Fibroblast of lung (primary cell): Measurements from ENCODE around the gene PDCD2L. TPM values are rescaled to one million over a fixed set of nuclear protein-coding genes. Genes with fewer than 3 reads are reported as not detected.

ENCODE experiments used
- DNase-seq, 2 donors: peaks; one replicate each; pipeline versions ENCODE4 v3.0.0 to v3.0.0-alpha.2; 2010; ENCODE audit warnings: low read depth in 2 of 2
- H2AFZ ChIP-seq: 2 replicates; pipeline ENCODE4 v1.5.1; 2012; ENCODE audit warnings: low read length, control low read depth, inconsistent platforms
- H3K27ac ChIP-seq: 2 replicates; pipeline ENCODE4 v1.5.1; 2011; ENCODE audit warnings: low read length, control low read depth; ENCODE audit not compliant: insufficient read depth
- H3K27me3 ChIP-seq: 2 replicates; pipeline ENCODE4 v1.5.1; 2011; ENCODE audit warnings: mild to moderate bottlenecking, low read length; ENCODE audit not compliant: control insufficient read depth, insufficient read depth
- H3K36me3 ChIP-seq: 2 replicates; pipeline ENCODE4 v1.5.1; 2011; ENCODE audit warnings: low read length; ENCODE audit not compliant: control insufficient read depth, insufficient read depth
- H3K4me1 ChIP-seq: 2 replicates; pipeline ENCODE4 v1.5.1; 2011; ENCODE audit warnings: low read length; ENCODE audit not compliant: control insufficient read depth, insufficient read depth; ENCODE audit errors: extremely low read depth
- H3K4me2 ChIP-seq: 2 replicates; pipeline ENCODE4 v1.5.1; 2011; ENCODE audit warnings: low read length, control low read depth; ENCODE audit not compliant: insufficient read depth; ENCODE audit errors: extremely low read depth
- H3K4me3 ChIP-seq, 4 experiments: fragments of 200-600 bp in 1 of 4; sonication (generic) in 1 of 4; replicated peaks in 1 of 4; 2 replicates each; pipeline ENCODE4 v1.5.1; 2011 to 2016; ENCODE audit warnings: low read length in 4 of 4, low read depth in 3 of 4, mild to moderate bottlenecking in 3 of 4, control low read depth in 2 of 4, inconsistent platforms in 1 of 4, mixed read lengths in 1 of 4; ENCODE audit not compliant: insufficient read depth in 1 of 4; ENCODE audit errors: control extremely low read depth in 1 of 4
- H3K79me2 ChIP-seq: 2 replicates; pipeline ENCODE4 v1.5.1; 2012; ENCODE audit warnings: mild to moderate bottlenecking, low read length, inconsistent platforms; ENCODE audit not compliant: control insufficient read depth, insufficient read depth
- H3K9ac ChIP-seq: 2 replicates; pipeline ENCODE4 v1.5.1; 2011; ENCODE audit warnings: mild to moderate bottlenecking, low read length, control low read depth; ENCODE audit not compliant: insufficient read depth
- H3K9me3 ChIP-seq: 2 replicates; pipeline ENCODE4 v1.5.1; 2012; ENCODE audit warnings: low read depth, low read length; ENCODE audit not compliant: control insufficient read depth, insufficient read depth
- H4K20me1 ChIP-seq: 2 replicates; pipeline ENCODE4 v1.5.1; 2011; ENCODE audit warnings: low read length; ENCODE audit not compliant: control insufficient read depth, insufficient read depth; ENCODE audit errors: extremely low read depth
- CTCF ChIP-seq, 2 donors: IDR thresholded peaks in 1 of 2; conservative IDR thresholded peaks in 1 of 2; 1 replicate in 1 of 2; 2 replicates in 1 of 2; pipeline ENCODE4 v1.5.1; 2011 to 2012; ENCODE audit warnings: low read length in 2 of 2, control low read depth in 1 of 2, inconsistent platforms in 1 of 2, low read depth in 1 of 2, mild to moderate bottlenecking in 1 of 2
- EZH2 ChIP-seq: IDR thresholded peaks from 2 replicates; pipeline ENCODE4 v1.5.1; 2012; ENCODE audit warnings: low read length, control low read depth, mild to moderate bottlenecking; ENCODE audit errors: missing control alignments
- polyA plus RNA-seq, 2 donors: library from polyadenylated mRNA; depleted of rRNA in 1 of 2; stranded (reverse) in 1 of 2; unstranded in 1 of 2; fragments of >200 nt; gene quantifications; 2 replicates each; pipeline ENCODE4 v1.2.1, GENCODE V29; 2011 to 2012; ENCODE audit warnings: missing spikeins in 1 of 2
- total RNA-seq: library from RNA; depleted of rRNA; stranded (reverse); fragments of >200 nt; gene quantifications from 2 replicates; pipeline ENCODE4 v1.2.1, GENCODE V29; 2014

Gene PDCD2L
- total and polyA plus RNA-seq, 2 donors (not counting 1 experiment from before 2014, with no cell fraction given): 8.9 to 12.2 TPM

GRCh38 chr19:34448191-34448590 lies 44.0 kb downstream of the PDCD2L start:
- no peak overlapping the region for H3K4me2 ChIP-seq
- no peaks in the 10 kb centered on the region for H3K4me1 ChIP-seq
- H3K9me3 ChIP-seq: no peaks in the 10 kb centered on the region
- no peak overlapping the region for H3K27ac ChIP-seq
- no peak overlapping the region for H3K4me3 ChIP-seq
- H3K36me3 ChIP-seq: peaks cover 7% of the 10 kb centered on the region
- no peak overlapping the region for H2AFZ ChIP-seq
- H3K9ac ChIP-seq: no peak overlapping the region
- no peak for DNase-seq
- H3K79me2 ChIP-seq: no peaks in the 10 kb centered on the region
- TF ChIP-seq CTCF (conservative IDR thresholded peaks at IDR 0.05 in 1 of 2, IDR thresholded peaks at IDR 0.05 in 1 of 2; ENCODE audit: low read depth in 1 of 2, low read length in 2 of 2) (no peak), EZH2 (no peak)
- no peaks in the 10 kb centered on the region for H3K27me3 ChIP-seq
- H4K20me1 ChIP-seq: no peaks in the 10 kb centered on the region

GRCh38 chr19:34452723-34453122 lies 48.5 kb downstream of the PDCD2L start:
- H3K9me3 ChIP-seq: no peaks in the 10 kb centered on the region
- H3K79me2 ChIP-seq: peaks cover 16% of the 10 kb centered on the region
- no peak overlapping the region for H3K4me2 ChIP-seq
- H3K9ac ChIP-seq: no peak overlapping the region
- H3K36me3 ChIP-seq: peaks cover 6% of the 10 kb centered on the region
- H2AFZ ChIP-seq: no peak overlapping the region
- peaks cover 4% of the 10 kb centered on the region for H3K4me1 ChIP-seq
- TF ChIP-seq EZH2: no peak
- TF ChIP-seq CTCF (conservative IDR thresholded peaks at IDR 0.05 in 1 of 2, IDR thresholded peaks at IDR 0.05 in 1 of 2; ENCODE audit: low read depth in 1 of 2, low read length in 2 of 2): no peak
- H3K27me3 ChIP-seq: no peaks in the 10 kb centered on the region
- peak in 1 of 2 donors; percentile 9 for DNase-seq
- H4K20me1 ChIP-seq: no peaks in the 10 kb centered on the region
- no peak overlapping the region for H3K27ac ChIP-seq
- no peak overlapping the region for H3K4me3 ChIP-seq

- Histone ChIP-seq H4K20me1 (no peaks in the 10 kb centered on the region), H3K4me3 (no peak overlapping the region), H3K27ac (no peak overlapping the region), H3K27me3 (no peaks in the 10 kb centered on the region), H3K36me3 (peaks cover 6% of the 10 kb centered on the region), H2AFZ (no peak overlapping the region), H3K4me1 (peaks cover 4% of the 10 kb centered on the region), H3K9me3 (no peaks in the 10 kb centered on the region), H3K4me2 (no peak overlapping the region), H3K9ac (no peak overlapping the region), H3K79me2 (peaks cover 23% of the 10 kb centered on the region)
- no peak for DNase-seq
- TF ChIP-seq CTCF (conservative IDR thresholded peaks at IDR 0.05 in 1 of 2, IDR thresholded peaks at IDR 0.05 in 1 of 2; ENCODE audit: low read depth in 1 of 2, low read length in 2 of 2): no peak
- no peak for TF ChIP-seq EZH2
These were observed 49.9 kb downstream of the PDCD2L start for GRCh38 chr19:34454091-34454490.
